ENCODE data around the gene MRPL4. TPM values are rescaled to one million over a fixed set of nuclear protein-coding genes. Genes with fewer than 3 reads are reported as not detected.

MRPL4 gene
- 10 to 100 TPM; 30.1 to 54.0 (median 34.2) TPM for polyA plus RNA-seq (ENCODE audit: insufficient read length in 4 of 4)

DNA sequence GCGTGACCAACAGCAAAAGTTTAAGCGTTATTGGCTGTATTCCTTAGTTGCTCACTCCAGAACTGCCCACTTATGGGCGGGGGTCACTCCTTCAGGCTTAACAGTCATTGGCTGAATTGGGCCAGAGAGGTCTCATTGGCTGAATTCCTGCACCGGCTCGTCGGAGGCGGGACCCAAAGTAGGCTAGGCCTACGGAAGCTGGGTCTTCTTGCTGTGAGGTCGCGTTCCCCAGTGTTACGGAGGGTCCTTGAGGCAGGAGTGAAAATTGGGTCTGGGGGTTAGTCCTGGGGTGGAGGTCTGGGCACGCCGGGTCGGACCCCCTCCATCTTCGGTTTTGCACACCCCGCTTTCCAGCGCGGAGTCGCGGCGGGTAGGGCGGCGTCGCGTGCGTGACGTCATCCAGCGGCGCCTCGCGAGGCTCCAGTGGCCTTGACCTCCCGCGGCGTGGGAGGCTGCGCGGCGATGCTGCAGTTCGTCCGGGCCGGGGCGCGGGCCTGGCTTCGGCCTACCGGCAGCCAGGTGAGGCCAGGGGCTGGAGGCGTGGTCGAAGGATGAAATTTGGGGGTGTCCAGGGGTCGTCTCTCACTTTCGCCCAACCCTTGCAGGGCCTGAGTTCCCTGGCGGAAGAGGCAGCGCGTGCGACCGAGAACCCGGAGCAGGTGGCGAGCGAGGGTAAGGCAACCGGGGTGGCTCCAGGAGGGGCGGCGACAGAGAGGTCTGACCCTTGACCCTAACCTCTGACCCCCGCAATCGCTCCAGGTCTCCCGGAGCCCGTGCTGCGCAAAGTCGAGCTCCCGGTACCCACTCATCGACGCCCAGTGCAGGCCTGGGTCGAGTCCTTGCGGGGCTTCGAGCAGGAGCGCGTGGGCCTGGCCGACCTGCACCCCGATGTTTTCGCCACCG lies at the start of gene MRPL4:
Gene MRPL4 (plus strand): TSS at position 423 of the 903 bp plus-strand sequence. CDS start 40 bp downstream, at position 463.
- DNase-seq (ENCODE audit: low read depth in 4 of 4, low spot score in 3 of 4) = peak; percentile 96 to 97 (median 96)

DNA sequence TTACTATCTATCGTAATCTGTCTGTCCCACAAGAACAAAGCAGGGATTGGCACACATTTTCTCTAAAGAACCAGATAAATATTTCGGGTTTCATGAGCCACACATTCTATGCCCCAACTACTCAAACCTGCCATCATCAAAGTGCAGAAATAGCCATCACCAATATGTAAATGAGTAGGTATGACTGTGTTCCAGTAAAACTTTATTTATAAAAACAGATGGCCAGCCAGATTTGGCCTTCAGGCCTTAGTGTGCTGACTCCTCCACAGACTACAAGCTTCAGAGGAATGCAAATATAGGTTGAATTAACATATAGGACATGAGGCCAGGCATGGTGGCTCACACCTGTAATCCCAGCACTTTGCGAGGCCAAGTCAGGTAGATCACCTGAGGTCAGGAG lies 48.3 kb upstream of the MRPL4 start:
- DNase-seq (ENCODE audit: low read depth in 4 of 4, low spot score in 3 of 4) = no peak

DNA sequence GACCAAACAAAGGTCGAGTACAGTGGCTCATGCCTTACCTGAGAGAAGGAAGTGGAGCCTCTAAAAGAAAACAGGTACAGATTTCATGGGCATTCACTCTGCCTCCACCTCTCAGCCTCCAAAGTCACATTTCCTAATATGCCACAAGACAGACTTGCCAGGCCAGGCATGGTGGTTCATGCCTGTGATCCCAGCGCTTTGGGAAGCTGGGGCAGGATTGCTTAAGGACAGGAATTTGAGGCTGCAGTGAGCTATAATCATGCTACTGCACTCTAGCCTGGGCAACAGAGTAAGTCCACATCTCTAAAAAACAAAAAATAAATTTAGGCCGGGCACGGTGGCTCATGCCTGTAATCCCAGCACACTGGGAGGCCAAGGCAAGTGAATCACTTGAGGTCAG lies 46.4 kb upstream of the MRPL4 start:
- no peak for DNase-seq (ENCODE audit: low read depth in 4 of 4, low spot score in 3 of 4)

DNA sequence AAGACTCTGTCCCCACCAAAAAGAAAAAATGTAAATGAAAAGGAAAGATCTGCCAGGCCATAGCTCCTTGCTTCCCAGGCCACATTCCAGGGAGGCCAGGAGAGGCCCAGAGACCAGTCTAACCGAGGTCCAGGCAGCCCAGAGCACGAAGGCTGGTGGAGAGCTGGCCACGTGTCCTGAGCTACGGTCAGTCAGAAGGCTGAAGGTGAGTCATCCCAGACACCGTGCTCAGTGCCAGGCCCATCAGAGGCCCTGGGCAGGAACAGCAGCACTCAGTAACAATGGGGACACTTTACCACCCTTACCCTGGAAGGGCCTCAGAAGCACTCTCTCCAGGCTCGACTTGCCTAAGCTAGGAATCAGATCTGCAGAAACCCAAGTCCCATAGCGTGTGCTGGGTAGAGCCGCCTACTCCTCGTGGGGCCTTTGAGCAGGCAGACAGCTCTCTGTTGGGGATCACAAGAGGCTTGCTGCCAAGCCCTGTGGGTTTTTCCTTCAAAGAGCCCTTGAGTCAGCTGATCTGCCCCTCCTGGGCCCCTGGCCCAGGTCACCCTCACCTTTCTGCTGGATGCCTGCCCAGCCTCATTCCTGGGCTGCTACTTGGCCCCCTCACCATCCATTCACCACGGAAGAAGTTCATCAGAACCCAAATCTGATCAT lies 45.7 kb upstream of the MRPL4 start:
- DNase-seq (ENCODE audit: low read depth in 4 of 4, low spot score in 3 of 4) = no peak

DNA sequence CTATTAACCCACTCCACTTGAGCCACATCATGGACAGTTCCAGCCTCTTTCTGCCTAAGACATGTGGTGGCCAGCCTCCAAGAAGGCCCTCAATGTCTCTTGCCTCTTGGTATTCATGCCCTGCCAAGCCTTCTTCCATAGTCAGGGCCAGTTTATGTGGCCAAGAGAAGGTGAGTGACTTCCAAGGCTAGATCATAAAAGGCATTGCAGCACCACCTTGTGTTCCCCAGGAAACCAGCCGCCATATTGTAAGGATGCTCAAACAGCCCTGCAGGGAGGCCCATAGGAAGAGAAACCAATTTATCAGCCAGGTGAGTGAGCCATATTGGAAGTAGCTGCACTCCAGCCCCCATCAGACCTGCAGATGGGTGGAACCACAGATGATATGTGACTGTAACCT lies 45.0 kb upstream of the MRPL4 start:
- DNase-seq (ENCODE audit: low read depth in 4 of 4, low spot score in 3 of 4) = no peak

DNA sequence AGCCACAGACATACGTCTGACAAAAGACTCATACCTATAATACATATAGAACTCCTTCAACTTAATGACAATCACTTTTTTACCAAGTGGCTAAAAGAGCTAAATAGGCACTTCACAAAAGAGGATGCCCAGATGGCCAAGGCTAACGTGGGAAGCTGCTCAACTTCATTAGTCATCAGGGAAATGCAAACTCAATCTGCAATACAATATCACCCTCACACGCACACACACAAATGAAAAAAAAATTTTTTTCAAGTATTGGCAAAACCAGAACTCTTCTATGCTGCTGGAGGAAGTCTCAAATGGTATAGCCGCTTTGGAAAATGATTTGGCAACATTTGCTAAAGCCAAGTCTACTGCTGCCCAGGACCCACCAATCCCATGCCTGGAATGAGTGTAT lies 42.7 kb upstream of the MRPL4 start:
- DNase-seq (ENCODE audit: low read depth in 4 of 4, low spot score in 3 of 4) = no peak

DNA sequence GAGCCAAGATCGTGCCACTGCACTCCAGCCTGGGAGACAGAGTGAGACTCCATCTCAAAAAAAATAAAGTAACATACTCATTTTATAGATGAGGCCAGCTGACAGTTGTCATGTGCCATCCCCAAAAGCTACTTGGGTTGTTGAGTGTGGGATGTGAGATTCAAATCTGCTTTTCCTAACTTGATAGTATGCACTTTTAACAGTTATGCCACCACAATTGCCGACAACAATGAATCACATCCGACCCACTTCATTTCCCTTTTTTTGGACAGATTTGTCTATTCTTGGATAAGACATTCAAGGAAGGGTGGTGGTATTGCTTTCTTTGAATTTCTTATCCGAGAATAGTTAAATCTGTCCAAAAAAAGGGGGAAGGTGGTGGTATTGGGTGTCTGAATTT lies 41.0 kb upstream of the MRPL4 start:
- DNase-seq (ENCODE audit: low read depth in 4 of 4, low spot score in 3 of 4) = no peak

DNA sequence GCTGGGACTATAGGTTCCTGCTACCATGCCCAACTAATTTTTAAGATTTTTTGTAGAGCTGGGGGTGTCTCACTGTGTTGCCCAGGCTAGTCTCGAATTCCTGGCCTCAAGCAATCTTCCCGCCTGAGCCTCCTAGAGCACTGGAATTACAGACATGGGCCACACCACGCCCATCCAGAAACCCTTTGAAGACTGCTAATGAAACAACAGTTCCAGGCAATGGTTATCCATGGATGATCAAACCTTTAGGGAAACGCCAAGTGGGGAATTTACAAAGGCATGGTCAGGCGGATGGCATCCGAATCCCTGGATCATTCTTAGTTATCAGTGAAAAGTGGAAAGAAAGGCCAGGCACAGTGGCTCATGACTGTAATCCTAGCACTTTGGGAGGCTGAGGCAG lies 40.3 kb upstream of the MRPL4 start:
- DNase-seq (ENCODE audit: low read depth in 4 of 4, low spot score in 3 of 4) = no peak

DNA sequence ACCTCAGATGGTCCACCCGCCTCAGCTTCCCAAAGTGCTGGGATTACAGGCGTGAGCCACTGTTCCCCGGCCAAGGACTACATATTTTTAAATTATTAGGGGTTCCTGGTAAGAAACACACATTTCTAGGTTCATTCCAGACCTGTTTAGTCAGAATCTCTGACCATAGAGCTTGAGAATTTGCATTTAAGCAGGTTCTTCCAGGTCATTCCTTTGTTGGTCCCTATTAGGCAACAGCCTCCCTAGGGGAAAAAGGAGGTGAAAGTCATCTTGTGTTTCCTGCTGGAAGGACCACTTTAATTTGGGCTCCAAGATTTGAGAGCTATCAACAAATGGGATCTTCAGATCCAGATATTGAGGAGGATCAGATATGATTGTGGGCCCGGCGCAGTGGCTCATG lies 37.2 kb upstream of the MRPL4 start:
- DNase-seq (ENCODE audit: low read depth in 4 of 4, low spot score in 3 of 4) = no peak

DNA sequence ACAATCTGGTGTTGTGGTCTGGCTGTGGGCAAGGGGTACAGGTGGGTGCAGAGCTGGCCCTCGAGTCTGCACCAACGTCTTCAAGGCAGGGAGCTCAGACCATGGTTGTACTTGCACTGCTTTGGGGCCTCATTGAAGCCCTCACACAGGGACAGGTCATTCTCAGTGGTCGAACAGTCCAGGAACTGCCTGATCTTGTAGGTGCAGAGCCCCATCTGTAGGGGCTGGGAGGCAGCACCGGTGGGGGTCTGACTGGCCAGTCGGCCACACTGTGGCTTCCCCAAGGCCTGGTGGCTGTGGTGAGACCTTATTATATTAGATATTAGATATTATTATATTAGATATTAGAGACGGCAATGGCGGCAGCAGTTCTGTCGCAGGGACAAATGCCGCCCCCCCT lies 34.9 kb upstream of the MRPL4 start:
- DNase-seq (ENCODE audit: low read depth in 4 of 4, low spot score in 3 of 4) = no peak

DNA sequence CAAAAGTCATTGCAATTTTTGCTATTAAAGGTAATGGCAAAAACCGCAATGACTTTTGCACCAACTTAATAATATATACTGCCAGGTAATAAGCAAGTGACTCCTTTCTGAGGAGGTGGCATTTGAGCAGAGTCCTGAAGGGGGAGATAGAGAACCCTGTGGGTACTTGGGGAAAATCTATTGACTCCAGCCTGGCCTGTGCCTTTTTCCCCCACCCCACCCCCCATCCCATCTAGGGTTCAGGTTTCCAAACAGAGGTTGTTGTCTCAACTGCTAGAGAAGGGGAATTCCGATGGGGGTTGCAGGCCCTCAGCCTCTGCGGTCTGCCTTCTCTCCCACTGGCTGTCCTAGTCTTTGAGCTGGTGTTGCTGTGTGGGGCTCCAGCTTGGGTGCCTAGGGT lies 32.3 kb upstream of the MRPL4 start:
- DNase-seq (ENCODE audit: low read depth in 4 of 4, low spot score in 3 of 4) = no peak

DNA sequence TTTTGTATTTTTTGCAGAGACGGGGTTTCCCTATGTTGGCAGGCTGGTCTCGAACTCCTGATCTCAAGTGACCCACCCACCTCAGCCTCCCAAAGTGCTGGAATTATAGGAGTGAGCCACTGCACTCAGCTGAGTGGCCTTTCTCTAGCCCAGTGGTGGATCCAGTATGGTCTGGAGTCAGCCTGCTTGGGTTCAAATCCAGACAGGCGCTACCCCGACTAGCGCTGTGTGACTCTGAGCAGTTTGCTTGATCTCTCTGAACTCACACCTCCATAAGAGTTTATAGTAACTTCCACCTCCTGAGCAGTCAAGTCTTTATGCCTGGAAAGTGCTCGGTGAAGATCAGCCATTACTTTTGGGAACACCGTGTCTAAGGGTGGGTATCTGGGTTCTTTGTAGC lies 31.3 kb upstream of the MRPL4 start:
- no peak for DNase-seq (ENCODE audit: low read depth in 4 of 4, low spot score in 3 of 4)

DNA sequence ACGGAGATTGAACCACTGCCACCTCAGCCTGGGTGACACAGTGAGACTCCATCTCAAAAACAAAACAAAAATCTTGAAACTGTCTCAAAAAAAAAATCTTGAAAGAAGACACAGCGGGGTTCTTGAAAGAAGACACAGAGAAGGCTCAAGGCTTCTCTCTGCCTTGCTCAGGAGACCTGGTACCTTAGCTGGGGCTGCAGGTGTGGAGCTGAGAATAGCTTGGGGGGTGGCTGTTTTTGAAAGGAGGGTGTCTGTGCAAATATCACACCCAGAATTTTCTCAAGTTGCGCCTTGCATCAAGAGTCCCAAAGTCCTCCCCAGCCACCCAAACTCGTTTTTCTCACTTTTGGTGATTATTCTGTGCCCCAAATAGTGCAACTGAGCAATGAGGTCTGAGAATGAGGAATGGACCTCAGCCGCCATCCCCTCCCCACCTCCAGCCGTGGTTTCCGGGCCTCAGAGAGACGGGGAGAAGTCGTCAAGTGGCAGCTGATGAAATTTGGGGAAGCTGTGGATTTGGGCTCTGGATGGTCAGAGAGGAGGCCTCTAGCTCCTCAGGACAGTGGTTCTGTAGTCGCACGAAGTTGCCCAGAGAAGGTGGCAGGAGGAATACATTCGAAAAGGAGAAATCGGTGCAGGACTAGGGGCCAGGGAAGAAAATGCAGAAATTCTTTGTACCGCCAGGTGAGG lies 29.7 kb upstream of the MRPL4 start:
- no peak for DNase-seq (ENCODE audit: low read depth in 4 of 4, low spot score in 3 of 4)

DNA sequence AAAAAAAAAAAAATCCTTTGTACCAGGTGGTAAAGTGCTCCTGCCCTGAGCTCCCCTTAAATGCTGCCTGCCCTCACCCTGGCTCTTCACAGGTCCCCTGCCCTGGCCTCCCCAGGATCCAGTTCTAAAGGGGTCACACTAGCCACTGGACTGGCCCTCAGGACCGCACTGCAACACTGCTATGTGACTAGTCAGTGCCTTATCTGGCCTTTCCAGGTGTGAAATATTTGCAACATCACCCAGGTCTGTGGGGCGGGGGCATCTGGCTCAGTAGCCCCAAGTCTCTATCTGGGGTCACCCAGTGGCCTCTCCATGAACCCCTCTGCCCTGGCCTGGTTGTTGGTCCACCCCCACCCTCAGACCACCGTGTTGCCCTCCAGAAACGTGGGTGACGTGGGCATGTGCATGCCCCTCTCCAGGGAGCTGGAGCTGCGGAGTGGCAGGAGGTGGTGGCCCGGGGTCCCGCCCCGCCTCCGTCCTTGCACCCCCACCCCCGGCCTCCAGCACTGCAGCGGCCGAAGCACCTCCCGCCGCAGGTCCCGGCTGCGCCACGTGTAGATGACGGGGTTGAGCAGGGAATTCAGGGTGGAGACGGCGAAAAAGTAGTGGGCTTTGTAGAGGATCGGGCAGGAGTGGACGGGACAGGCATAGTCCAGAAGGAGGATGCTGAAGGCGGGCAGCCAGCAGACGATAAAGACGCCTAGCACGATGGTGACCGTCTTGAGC lies 28.4 kb upstream of the MRPL4 start:
- no peak for DNase-seq (ENCODE audit: low read depth in 4 of 4, low spot score in 3 of 4)

DNA sequence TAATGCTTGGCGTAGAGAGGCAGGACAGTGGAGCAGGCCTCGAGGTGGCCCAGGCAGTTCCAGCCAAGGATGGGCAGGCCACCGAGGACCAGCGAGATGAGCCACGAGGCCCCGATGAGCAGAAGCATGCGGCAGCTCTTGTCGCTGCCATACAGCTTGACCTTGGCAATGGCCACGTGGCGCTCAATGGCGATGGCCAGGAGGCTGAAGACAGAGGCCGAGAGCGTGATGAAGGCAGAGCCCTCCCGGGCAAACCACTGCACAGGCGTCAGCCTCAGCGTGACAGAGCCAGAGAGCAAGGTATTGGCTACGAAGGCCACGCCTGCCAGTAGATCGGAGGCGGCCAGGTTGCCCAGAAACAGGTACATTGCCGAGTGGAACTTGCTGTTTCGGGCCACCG lies 27.7 kb upstream of the MRPL4 start:
- no peak for DNase-seq (ENCODE audit: low read depth in 4 of 4, low spot score in 3 of 4)

DNA sequence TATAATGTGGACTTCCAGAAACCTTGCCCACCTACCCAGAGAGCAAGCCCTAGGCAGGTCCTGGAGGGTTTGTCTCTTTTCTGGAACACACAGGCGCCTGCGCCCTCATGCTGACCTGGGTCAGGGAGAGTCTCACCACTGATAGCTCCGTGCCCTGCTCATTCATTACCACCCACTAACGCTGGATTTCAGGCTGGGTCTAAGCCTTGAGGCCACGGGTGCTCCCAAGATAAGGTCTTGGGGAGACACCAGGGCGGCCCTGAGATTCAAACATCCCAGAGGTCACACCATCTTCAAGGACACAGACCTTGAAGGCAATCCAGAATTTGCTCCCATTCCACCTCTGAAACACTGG lies 26.0 kb upstream of the MRPL4 start:
- no peak for DNase-seq (ENCODE audit: low read depth in 4 of 4, low spot score in 3 of 4)

DNA sequence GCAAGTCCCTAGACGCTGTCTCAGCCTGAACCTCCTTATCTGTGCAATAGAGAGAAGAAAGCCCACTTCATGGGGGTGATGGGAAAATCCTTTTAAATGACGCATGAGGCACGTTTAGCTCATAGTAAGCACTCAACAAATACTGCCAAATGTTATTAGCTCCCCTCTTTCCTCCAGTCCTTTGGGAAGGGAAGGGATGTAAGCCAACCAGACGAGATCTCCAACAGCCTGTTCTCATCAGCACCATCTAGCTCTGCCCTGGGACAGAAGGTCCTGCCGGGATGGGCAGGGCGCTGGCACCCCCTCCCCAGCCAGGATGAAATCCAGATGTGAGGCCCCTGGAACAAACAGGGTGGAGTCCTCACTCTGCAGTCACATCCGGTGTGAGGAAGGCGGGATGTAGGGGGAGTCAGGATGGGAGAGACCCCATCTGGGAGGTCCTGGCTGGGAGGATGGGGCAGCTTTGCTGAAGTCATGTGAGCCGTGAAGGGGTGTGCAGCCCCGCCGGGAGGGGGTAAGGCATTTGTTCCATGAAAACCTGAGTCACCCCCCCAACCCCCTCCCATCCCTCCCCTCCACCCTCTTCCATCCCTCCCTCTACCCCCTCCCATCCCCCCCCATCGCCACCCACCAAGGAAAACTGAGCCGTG lies 25.5 kb upstream of the MRPL4 start:
- DNase-seq (ENCODE audit: low read depth in 4 of 4, low spot score in 3 of 4) = peak in 3 of 4 donors; percentile 64 to 78 (median 74)

DNA sequence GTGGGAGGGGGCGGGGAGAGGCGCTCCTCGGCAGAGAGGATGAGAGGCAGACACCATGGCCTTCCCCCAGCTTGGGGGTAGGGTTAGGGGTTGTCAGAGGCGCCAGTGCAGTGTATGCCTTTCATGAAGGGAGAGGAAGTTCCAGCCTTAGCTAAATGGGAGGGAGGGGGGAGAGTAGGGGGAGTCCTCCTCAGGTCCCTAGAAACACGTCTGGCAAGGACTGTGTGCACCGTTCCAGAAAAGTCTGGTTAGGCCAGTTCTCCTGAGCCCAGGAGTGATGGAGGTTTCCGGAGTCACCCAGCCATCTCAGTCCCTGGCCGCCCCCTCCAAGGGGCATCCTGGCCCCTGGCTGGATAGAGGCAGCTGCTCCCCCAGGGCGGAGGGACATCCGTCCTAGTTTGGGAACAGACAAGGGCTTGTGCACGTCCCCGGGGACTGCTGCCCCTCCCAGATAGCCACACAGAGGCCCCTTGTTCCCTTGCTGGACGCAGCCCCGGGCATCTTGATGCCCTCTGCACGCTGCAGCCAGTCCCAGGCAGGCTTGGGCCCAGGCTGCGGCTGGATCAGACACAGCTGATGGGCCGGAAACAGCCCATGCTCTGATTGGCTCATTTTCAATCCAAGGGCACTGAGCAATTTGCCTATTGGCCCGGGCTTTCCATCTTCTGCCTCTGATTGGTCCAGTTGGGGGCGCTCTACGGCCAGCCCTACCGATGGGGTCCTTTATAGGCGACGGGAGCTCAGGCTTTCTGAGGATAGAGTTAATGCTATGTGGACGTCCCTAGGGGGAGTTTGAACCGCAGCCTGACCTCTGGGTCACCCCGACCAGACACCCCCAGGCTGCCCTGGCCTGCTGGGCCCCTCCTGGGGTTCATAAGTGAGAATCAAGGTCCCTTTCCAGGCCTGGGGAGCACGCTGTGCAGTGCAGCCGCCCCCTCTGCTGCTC lies 24.7 kb upstream of the MRPL4 start:
- DNase-seq (ENCODE audit: low read depth in 4 of 4, low spot score in 3 of 4) = peak in 3 of 4 donors; percentile 36 to 48 (median 48)

DNA sequence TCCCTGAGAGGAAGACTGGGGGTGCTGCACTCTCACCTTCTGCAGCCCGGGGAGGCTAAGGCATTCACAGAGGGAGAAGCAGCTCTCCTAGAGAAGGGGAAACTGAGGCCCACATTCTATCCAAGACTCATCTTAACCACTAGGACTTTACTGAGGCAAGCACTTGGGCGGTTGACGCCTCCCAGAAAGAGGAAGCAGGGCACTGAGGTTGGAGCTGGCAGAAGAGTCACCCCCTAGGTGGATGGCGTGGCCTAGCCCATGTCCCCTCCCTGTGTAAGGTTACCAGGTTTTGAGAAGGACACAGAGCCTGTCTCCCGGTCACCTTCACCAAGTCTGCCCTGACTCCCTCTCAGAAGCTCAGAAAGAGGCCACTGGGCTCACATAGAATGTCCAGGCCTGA lies 23.6 kb upstream of the MRPL4 start:
- DNase-seq (ENCODE audit: low read depth in 4 of 4, low spot score in 3 of 4) = no peak

Measured in left renal pelvis (tissue), 4 donors.